Hepatocyte (in vitro differentiated cells): ENCODE measurements around the gene STX8.

Experiments
- EZH2 ChIP-seq: fragments of 200-600 bp; sonication (generic); IDR thresholded peaks from 2 replicates; pipeline ENCODE4 v1.6.1; 2016; ENCODE audit warnings: antibody characterized with exemption, mild to moderate bottlenecking, borderline replicate concordance
- EZH2phosphoT487 ChIP-seq: fragments of 200-600 bp; sonication (generic); IDR thresholded peaks from one replicate; pipeline ENCODE4 v1.6.1; 2018; ENCODE audit warnings: antibody characterized with exemption, mild to moderate bottlenecking, low read depth, moderate library complexity; ENCODE audit not compliant: unreplicated experiment, severe bottlenecking
- TF ChIP-seq, protein P1 (sequence below): fragments of 200-600 bp; sonication (generic); IDR thresholded peaks from 2 replicates; pipeline ENCODE4 v1.5.1; 2016; ENCODE audit warnings: antibody characterized with exemption, mild to moderate bottlenecking; ENCODE audit not compliant: poor library complexity

DNA sequence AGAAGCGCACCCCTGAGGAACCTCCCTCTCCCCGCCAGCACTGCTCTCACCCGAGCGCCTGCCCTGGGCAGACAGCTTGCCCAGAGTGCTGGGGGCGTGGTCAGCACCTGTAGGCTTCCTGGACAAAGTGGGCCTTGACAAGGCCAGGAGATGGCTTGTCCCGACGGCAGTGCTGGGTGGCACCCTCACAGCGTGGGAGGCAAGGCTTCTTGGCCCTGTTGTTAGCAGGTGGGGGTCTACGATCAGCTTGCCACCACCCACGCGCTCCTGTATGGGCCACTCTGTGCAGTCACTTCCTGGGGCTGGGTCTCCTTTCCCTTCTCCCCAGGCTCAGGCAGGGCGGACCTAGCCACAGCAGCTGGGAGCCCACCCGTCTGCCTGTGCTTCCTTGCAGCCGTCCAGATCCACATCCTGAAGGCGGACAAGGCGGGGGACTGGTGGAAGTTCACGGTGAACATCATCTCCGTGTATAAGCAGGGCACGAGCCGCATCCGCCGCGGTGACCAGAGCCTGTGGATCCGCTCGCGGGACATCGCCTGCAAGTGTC lies 336.3 kb downstream of the STX8 start:
- TF ChIP-seq, protein P1, sequence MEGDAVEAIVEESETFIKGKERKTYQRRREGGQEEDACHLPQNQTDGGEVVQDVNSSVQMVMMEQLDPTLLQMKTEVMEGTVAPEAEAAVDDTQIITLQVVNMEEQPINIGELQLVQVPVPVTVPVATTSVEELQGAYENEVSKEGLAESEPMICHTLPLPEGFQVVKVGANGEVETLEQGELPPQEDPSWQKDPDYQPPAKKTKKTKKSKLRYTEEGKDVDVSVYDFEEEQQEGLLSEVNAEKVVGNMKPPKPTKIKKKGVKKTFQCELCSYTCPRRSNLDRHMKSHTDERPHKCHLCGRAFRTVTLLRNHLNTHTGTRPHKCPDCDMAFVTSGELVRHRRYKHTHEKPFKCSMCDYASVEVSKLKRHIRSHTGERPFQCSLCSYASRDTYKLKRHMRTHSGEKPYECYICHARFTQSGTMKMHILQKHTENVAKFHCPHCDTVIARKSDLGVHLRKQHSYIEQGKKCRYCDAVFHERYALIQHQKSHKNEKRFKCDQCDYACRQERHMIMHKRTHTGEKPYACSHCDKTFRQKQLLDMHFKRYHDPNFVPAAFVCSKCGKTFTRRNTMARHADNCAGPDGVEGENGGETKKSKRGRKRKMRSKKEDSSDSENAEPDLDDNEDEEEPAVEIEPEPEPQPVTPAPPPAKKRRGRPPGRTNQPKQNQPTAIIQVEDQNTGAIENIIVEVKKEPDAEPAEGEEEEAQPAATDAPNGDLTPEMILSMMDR = no peak
- no peak for TF ChIP-seq EZH2
- TF ChIP-seq EZH2phosphoT487 = no peak
